ENCODE results near the gene ENTPD2. TPM values are rescaled to one million over a fixed set of nuclear protein-coding genes. Genes with fewer than 3 reads are reported as not detected.

ENTPD2 gene
- total and polyA plus RNA-seq, 2 donors (not counting 1 experiment from before 2014, with no cell fraction given): not detected

DNA sequence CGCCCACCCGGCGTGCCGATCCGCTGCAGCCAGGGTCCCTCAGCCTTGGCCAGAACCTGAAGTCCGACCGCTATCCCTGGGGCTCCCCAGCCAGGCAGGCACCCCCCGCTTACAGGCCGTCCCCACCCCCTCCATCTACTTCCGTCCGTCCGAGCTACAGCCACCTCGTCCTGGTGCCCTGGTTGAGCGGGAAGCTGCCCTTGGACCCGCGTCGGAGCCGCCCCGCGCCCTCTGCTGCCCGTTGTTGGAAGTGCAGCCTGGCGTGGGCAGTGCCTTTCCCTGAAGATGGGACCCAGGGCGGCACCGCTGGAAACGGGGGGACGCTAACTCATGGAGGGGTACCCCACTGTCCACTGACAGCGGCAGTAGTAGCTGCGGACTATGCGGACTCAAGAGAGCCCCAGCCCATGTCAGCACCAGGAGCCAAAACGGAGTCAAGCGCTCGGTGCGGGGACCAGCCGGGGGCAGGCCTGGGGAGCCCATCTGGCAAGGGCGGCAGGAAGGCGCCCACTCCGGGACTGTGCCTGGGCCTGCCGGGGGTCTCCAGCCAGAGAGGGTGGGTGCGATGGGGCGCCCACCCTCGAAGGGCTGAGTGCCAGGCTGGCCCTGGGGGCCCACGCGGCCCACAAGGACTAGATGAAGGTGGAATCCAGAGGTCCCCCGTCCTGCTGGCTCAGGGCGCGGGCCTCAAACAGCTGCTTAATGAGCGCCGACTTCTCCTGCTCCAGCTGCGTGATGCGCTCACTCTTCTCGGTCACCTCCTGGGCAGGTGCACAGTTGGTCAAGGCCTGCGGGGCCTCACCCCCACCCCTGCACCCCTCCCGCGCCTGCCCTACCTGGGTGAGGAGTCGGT is 10.4 kb upstream of the ENTPD2 start:
- peaks cover 8% of the 10 kb centered on the region for H4K20me1 ChIP-seq (ENCODE audit: control insufficient read depth, insufficient read depth, low read length, poor library complexity, severe bottlenecking)
- no peak overlapping the region for H3K4me3 ChIP-seq (ENCODE audit: control extremely low read depth in 1 of 5, extremely low read depth in 1 of 5, insufficient read depth in 1 of 5, low read depth in 2 of 5, low read length in 4 of 5)
- DNase-seq (peak; percentile 70), ATAC-seq (ENCODE audit: low read depth) (peak; percentile 32)
- no peak overlapping the region for H3K9ac ChIP-seq (ENCODE audit: low read length)
- no peak overlapping the region for H3K27ac ChIP-seq (ENCODE audit: low read length in 2 of 2)
- peaks cover 0 to 11% (median under 1%) of the 10 kb centered on the region in 4 experiments for H3K27me3 ChIP-seq (replicated peaks in 1 of 4; ENCODE audit: control extremely low read depth in 1 of 4, control insufficient read depth in 3 of 4, insufficient read depth in 4 of 4, low read length in 3 of 4)
- ChIA-PET POLR2A (no interaction called here), CTCF (interaction anchor here (0.7 to 6.2 kb wide), 20 partner anchors 12 to 303 kb away, joined by 3 to 61 read pairs (median 3); partner anchors contain the start of genes NPDC1, RNF224, TUBB4B and UAP1L1)
- no peaks in the 10 kb centered on the region for H3K36me3 ChIP-seq (replicated peaks in 1 of 2; ENCODE audit: control extremely low read depth in 1 of 2, control insufficient read depth in 1 of 2, extremely low read depth in 1 of 2, insufficient read depth in 2 of 2, low read length in 1 of 2)
- H2AFZ ChIP-seq (ENCODE audit: insufficient read depth, low read depth, low read length, poor library complexity, severe bottlenecking): no peak overlapping the region
- H3K79me2 ChIP-seq (ENCODE audit: control insufficient read depth, insufficient read depth, low read length): no peaks in the 10 kb centered on the region
- peaks cover 5 to 19% of the 10 kb centered on the region in 2 donors for H3K4me1 ChIP-seq (ENCODE audit: control insufficient read depth in 2 of 2, insufficient read depth in 2 of 2, low read length in 2 of 2)
- H3K4me2 ChIP-seq (replicated peaks; ENCODE audit: low read depth, low read length, poor library complexity, severe bottlenecking): no peak overlapping the region
- Mint-ChIP-seq H3K27ac (peak overlapping the region; percentile 46), H3K9me3 (ENCODE audit: insufficient read depth) (no peaks in the 10 kb centered on the region), H3K27me3 (peaks cover 6% of the 10 kb centered on the region), H3K4me3 (no peak overlapping the region), H3K4me1 (peaks cover 8% of the 10 kb centered on the region)
- H3K9me3 ChIP-seq (ENCODE audit: control extremely low read depth in 1 of 3, control insufficient read depth in 2 of 3, insufficient read depth in 1 of 3, low read length in 2 of 3): peaks cover 0 to 3% (median 0%) of the 10 kb centered on the region in 3 donors
- intact Hi-C loops (cut with micrococcal nuclease): no loop called here
- TF ChIP-seq, protein P1, sequence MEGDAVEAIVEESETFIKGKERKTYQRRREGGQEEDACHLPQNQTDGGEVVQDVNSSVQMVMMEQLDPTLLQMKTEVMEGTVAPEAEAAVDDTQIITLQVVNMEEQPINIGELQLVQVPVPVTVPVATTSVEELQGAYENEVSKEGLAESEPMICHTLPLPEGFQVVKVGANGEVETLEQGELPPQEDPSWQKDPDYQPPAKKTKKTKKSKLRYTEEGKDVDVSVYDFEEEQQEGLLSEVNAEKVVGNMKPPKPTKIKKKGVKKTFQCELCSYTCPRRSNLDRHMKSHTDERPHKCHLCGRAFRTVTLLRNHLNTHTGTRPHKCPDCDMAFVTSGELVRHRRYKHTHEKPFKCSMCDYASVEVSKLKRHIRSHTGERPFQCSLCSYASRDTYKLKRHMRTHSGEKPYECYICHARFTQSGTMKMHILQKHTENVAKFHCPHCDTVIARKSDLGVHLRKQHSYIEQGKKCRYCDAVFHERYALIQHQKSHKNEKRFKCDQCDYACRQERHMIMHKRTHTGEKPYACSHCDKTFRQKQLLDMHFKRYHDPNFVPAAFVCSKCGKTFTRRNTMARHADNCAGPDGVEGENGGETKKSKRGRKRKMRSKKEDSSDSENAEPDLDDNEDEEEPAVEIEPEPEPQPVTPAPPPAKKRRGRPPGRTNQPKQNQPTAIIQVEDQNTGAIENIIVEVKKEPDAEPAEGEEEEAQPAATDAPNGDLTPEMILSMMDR (IDR thresholded peaks at IDR 0.05): peak; percentile 86
- no peak for TF ChIP-seq EZH2 (IDR thresholded peaks at IDR 0.05; ENCODE audit: borderline replicate concordance, insufficient read depth, low read depth, low read length, poor library complexity, severe bottlenecking)
- WGBS (ENCODE audit: insufficient coverage): 59% methylated on average over 54 of the region's 55 CpGs
